Measurements from ENCODE around the gene NDST1.

The NDST1 gene

DNA sequence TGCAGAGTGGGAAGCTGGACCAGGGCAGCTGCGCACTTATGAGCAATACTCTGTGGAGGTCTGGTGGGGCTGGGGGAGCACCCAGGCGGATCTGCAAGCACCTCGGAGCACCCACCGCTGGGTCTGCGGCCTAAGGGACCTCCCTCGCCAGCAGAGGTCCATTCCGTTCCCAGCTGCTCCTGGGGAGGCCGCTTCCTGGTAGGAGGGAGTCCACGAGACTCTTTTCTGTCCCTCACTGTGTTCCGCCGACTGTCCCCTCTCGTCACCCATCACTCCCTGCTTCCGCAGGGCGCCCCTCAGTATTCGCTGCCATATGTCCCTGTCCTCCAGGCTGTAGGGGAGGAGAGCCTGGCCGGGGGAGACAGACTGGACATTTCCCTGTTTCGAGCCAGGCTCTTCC, 45.5 kb downstream of the NDST1 start:
- no peak for DNase-seq (ENCODE audit: low spot score)
- in situ Hi-C loops (cut with MboI; ENCODE audit: low sequenced_read_pairs, unreplicated experiment) = loop anchor here (25.0 kb wide), 1 partner anchor 259 kb away; no protein-coding TSS in a partner anchor
- TF ChIP-seq CTCF (IDR thresholded peaks at IDR 0.05; ENCODE audit: borderline replicate concordance, control extremely low read depth, extremely low read depth, insufficient read depth, missing control alignments) = no peak

DNA sequence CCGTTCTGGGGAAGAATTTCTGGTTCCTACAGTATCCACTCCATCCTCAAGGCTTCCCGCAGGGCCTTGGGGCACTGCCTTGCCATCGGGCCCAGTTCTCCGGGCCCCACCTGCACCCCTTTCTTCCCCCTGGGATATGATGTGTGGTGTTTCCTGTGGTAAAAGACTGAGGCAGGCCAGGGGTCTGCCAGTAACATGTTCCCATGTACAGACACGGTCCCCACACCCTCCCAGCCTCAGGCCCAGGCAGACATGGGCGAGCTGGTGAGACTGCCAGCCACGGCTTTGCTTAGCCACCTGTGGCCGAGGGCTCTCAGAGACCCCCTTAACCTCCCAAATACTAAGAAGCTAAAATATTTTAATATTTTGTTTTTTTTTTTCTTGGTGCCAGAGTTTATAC, 46.0 kb downstream of the NDST1 start:
- in situ Hi-C loops (cut with MboI; ENCODE audit: low sequenced_read_pairs, unreplicated experiment) = loop anchor here (25.0 kb wide), 1 partner anchor 258 kb away; no protein-coding TSS in a partner anchor
- DNase-seq (ENCODE audit: low spot score) = no peak
- TF ChIP-seq CTCF (IDR thresholded peaks at IDR 0.05; ENCODE audit: borderline replicate concordance, control extremely low read depth, extremely low read depth, insufficient read depth, missing control alignments) = no peak

DNA sequence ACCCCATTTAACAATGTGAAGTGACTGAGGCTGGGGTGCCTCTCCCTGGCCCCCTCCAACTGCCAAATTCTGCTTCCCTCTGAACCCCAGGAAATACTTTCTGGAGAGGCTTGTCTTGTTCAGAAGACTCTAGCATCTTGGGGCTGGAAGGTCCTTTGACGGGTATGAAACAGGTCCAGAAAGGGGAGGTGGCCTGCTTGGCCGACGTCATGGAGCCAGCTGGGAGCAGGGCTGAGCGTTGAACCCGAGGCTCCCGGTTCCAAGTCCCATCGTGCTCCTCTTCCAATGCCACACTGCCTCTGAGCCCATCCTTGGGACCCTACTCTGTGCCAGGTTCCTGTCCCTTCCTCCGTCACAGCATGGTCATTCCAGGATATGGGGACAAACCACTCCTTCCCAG, 46.9 kb downstream of the NDST1 start:
- in situ Hi-C loops (cut with MboI; ENCODE audit: low sequenced_read_pairs, unreplicated experiment) = loop anchor here (25.0 kb wide), 1 partner anchor 257 kb away; no protein-coding TSS in a partner anchor
- no peak for TF ChIP-seq CTCF (IDR thresholded peaks at IDR 0.05; ENCODE audit: borderline replicate concordance, control extremely low read depth, extremely low read depth, insufficient read depth, missing control alignments)
- no peak for DNase-seq (ENCODE audit: low spot score)

GRCh38 chr5:150556106-150556505, 48.2 kb downstream of the NDST1 start:
- DNase-seq (ENCODE audit: low spot score) = no peak
- in situ Hi-C loops (cut with MboI; ENCODE audit: low sequenced_read_pairs, unreplicated experiment) = loop anchor here (25.0 kb wide), 1 partner anchor 256 kb away; no protein-coding TSS in a partner anchor
- TF ChIP-seq CTCF (IDR thresholded peaks at IDR 0.05; ENCODE audit: borderline replicate concordance, control extremely low read depth, extremely low read depth, insufficient read depth, missing control alignments) = no peak

GRCh38 chr5:150556859-150557508, 49.1 kb downstream of the NDST1 start:
- in situ Hi-C loops (cut with MboI; ENCODE audit: low sequenced_read_pairs, unreplicated experiment) = loop anchor here (25.0 kb wide), 1 partner anchor 255 kb away; no protein-coding TSS in a partner anchor

DNA sequence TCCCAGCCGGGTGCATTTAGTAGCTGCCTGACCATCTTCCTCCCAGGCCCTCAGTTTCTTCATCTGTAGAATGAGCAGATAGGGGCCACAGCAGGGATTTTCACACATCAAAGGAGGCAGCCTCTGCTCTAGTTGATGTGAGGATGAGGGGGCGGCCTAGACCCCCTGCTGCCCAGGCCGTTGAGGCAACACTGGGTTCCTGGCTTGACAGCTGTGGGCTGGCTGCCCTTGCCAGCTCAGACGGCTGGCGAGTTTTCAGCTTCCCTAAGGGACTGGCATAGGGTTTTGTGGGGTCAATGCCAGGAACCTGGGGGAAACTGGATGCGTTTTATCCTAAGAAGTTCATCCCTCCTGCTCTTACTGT, 49.6 kb downstream of the NDST1 start:
- in situ Hi-C loops (cut with MboI; ENCODE audit: low sequenced_read_pairs, unreplicated experiment) = loop anchor here (25.0 kb wide), 1 partner anchor 255 kb away; no protein-coding TSS in a partner anchor
- no peak for DNase-seq (ENCODE audit: low spot score)
- TF ChIP-seq CTCF (IDR thresholded peaks at IDR 0.05; ENCODE audit: borderline replicate concordance, control extremely low read depth, extremely low read depth, insufficient read depth, missing control alignments) = no peak

More at GRCh38 chr5:150556859-150557508, 49.1 kb downstream of the NDST1 start:
- TF ChIP-seq CTCF (IDR thresholded peaks at IDR 0.05; ENCODE audit: borderline replicate concordance, control extremely low read depth, extremely low read depth, insufficient read depth, missing control alignments) = no peak
- no peak for DNase-seq (ENCODE audit: low spot score)

All from GM13976 (cell line).